HEK293T (cell line): ENCODE measurements around the gene KLC4.

ENCODE experiments used
- ARNT ChIP-seq: fragments of 450-650 bp; IDR thresholded peaks from 2 replicates; pipeline ENCODE4 v1.6.1; 2017; ENCODE audit warnings: mild to moderate bottlenecking
- BHLHE40 ChIP-seq: fragments of 450-650 bp; IDR thresholded peaks from 2 replicates; pipeline ENCODE4 v1.6.1; 2016; ENCODE audit warnings: mild to moderate bottlenecking, moderate library complexity, borderline replicate concordance
- ELF4 ChIP-seq: fragments of 450-650 bp; IDR thresholded peaks from 2 replicates; pipeline ENCODE4 v1.6.1; 2017; ENCODE audit warnings: antibody characterized with exemption
- FOXA1 ChIP-seq: fragments of 450-650 bp; IDR thresholded peaks from 2 replicates; pipeline ENCODE4 v1.6.1; 2016; ENCODE audit warnings: mild to moderate bottlenecking
- FOXM1 ChIP-seq: fragments of 450-650 bp; IDR thresholded peaks from 2 replicates; pipeline ENCODE4 v1.6.1; 2017; ENCODE audit warnings: mild to moderate bottlenecking, borderline replicate concordance
- HDGF ChIP-seq: fragments of 450-650 bp; IDR thresholded peaks from 2 replicates; pipeline ENCODE4 v1.6.1; 2017; ENCODE audit warnings: antibody characterized with exemption, borderline replicate concordance
- PKNOX1 ChIP-seq: fragments of 450-650 bp; IDR thresholded peaks from 2 replicates; pipeline ENCODE4 v1.6.1; 2016
- SP1 ChIP-seq: fragments of 450-650 bp; IDR thresholded peaks from 2 replicates; pipeline ENCODE4 v1.6.1; 2017
- TARDBP ChIP-seq: fragments of 450-650 bp; IDR thresholded peaks from 2 replicates; pipeline ENCODE4 v1.6.1; 2016
- ZNF384 ChIP-seq: fragments of 450-650 bp; IDR thresholded peaks from 2 replicates; pipeline ENCODE4 v1.6.1; 2016

- TF ChIP-seq BHLHE40, result no peak
- no peak for TF ChIP-seq HDGF
- no peak for TF ChIP-seq FOXM1
- TF ChIP-seq ARNT, result no peak
- no peak for TF ChIP-seq SP1
- TF ChIP-seq PKNOX1, result no peak
- TF ChIP-seq ZNF384, result no peak
- no peak for TF ChIP-seq ELF4
- no peak for TF ChIP-seq FOXA1
- no peak for TF ChIP-seq TARDBP
These were observed 31.6 kb downstream of the KLC4 start for GRCh38 chr6:43091020-43091419.
